HCT116 (cell line): ENCODE results near the gene ZBTB16. TPM values are rescaled to one million over a fixed set of nuclear protein-coding genes. Genes with fewer than 3 reads are reported as not detected.

Experiments used
- ATAC-seq: fragments of 200-7000 bp; cut with Tn5 transposase; 2 replicates; pipeline ENCODE4 v1.9.1; 2020; ENCODE audit warnings: mild to moderate bottlenecking, moderate library complexity
- BruUV-seq: library from RNA; stranded (reverse); fragments of 400-500 nt; replicated peaks from 2 replicates; lab custom pipeline; 2021; lab: Mats Ljungman, UMichigan
- CTCF ChIA-PET: fragments of 300-600 bp; sonication (Branson Sonifier 250); formaldehyde crosslinking; loops from one replicate; lab custom pipeline; 2021; ENCODE audit warnings: antibody characterized with exemption; lab: Charles Lee
- POLR2A ChIA-PET: fragments of 300-600, 350-600 bp; sonication (Branson Sonifier 250); formaldehyde crosslinking; loops from one replicate; lab custom pipeline; 2021; ENCODE audit warnings: antibody characterized with exemption; lab: Charles Lee
- RAD21 ChIA-PET, 2 experiments: fragments of 300-600 bp; sonication (Branson Sonifier 250); formaldehyde crosslinking; loops; one replicate each; lab custom pipeline; 2023; ENCODE audit warnings: low total read pairs in 2 of 2; ENCODE audit not compliant: uncharacterized antibody in 2 of 2, unreplicated experiment in 2 of 2, low non-redundant PET in 1 of 2; lab: Charles Lee
- DNase-seq: peaks from one replicate; pipeline ENCODE4 v3.0.0-alpha.2; 2010; ENCODE audit warnings: low read depth, low spot score
- H2AFZ ChIP-seq: fragments of 200-600 bp; shearing (Covaris generic), sonication (generic); 2 replicates; pipeline ENCODE4 v1.6.1; 2017; ENCODE audit warnings: low read depth, mixed run types, mixed read lengths, antibody characterized with exemption, low read length; ENCODE audit not compliant: poor library complexity, severe bottlenecking
- H3K27ac ChIP-seq: 2 replicates; pipeline ENCODE4 v1.5.1; 2012; ENCODE audit warnings: low read depth, low read length
- H3K27me3 ChIP-seq: fragments of 200-600 bp; sonication (generic); 2 replicates; pipeline ENCODE4 v1.6.1; 2016; ENCODE audit warnings: mixed run types, low read length, mixed read lengths; ENCODE audit not compliant: insufficient read depth
- H3K36me3 ChIP-seq, 2 experiments: fragments of 200-500 bp in 1 of 2; fragments of 200-600 bp in 1 of 2; sonication (Bioruptor generic) in 1 of 2; sonication (generic) in 1 of 2; 2 replicates each; pipeline versions ENCODE4 v1.5.1 to v1.6.1; 2014 to 2016; ENCODE audit warnings: low read length in 2 of 2, inconsistent platforms in 1 of 2, mixed read lengths in 1 of 2, mixed run types in 1 of 2; ENCODE audit not compliant: insufficient read depth in 2 of 2, control insufficient read depth in 1 of 2
- H3K4me1 ChIP-seq, 2 experiments: fragments of 200-600 bp in 1 of 2; sonication (generic) in 1 of 2; 2 replicates each; pipeline versions ENCODE4 v1.5.1 to v1.6.1; 2012 to 2017; ENCODE audit warnings: low read length in 2 of 2, inconsistent platforms in 1 of 2, mild to moderate bottlenecking in 1 of 2, mixed read lengths in 1 of 2, mixed run types in 1 of 2, moderate library complexity in 1 of 2; ENCODE audit not compliant: insufficient read depth in 2 of 2, control insufficient read depth in 1 of 2
- H3K4me2 ChIP-seq: fragments of 200-600 bp; sonication (generic); 2 replicates; pipeline ENCODE4 v1.6.1; 2017; ENCODE audit warnings: mixed run types, low read length, mixed read lengths
- H3K4me3 ChIP-seq, 2 experiments: fragments of 200-600 bp in 1 of 2; sonication (generic) in 1 of 2; replicated peaks in 1 of 2; 2 replicates each; pipeline ENCODE4 v1.5.1; 2011 to 2016; ENCODE audit warnings: low read length in 2 of 2, control low read depth in 1 of 2, low read depth in 1 of 2, mild to moderate bottlenecking in 1 of 2, mixed read lengths in 1 of 2, mixed run types in 1 of 2
- H3K79me2 ChIP-seq: fragments of 200-600 bp; sonication (generic); 2 replicates; pipeline ENCODE4 v1.6.1; 2017; ENCODE audit warnings: mild to moderate bottlenecking, mixed run types, low read length, moderate library complexity, mixed read lengths; ENCODE audit not compliant: insufficient read depth
- H3K9ac ChIP-seq: fragments of 200-600 bp; sonication (generic); 2 replicates; pipeline ENCODE4 v1.6.1; 2016; ENCODE audit warnings: low read length, mixed read lengths
- H3K9me2 ChIP-seq: fragments of 200-600 bp; sonication (generic), shearing (Covaris generic); 2 replicates; pipeline ENCODE4 v1.6.1; 2017; ENCODE audit warnings: mixed run types, mild to moderate bottlenecking, moderate library complexity; ENCODE audit not compliant: insufficient read depth
- H3K9me3 ChIP-seq, 2 experiments: fragments of 200-500 bp in 1 of 2; fragments of 200-600 bp in 1 of 2; sonication (Bioruptor generic) in 1 of 2; sonication (generic) in 1 of 2; 2 replicates each; pipeline ENCODE4 v1.6.1; 2014 to 2017; ENCODE audit warnings: low read length in 2 of 2, mixed read lengths in 2 of 2, inconsistent platforms in 1 of 2, low read depth in 1 of 2, mild to moderate bottlenecking in 1 of 2, mixed run types in 1 of 2, moderate library complexity in 1 of 2; ENCODE audit not compliant: control insufficient read depth in 1 of 2, insufficient read depth in 1 of 2
- H4K20me1 ChIP-seq: fragments of 200-600 bp; sonication (generic), shearing (Covaris generic); 2 replicates; pipeline ENCODE4 v1.6.1; 2017; ENCODE audit warnings: mixed run types, mild to moderate bottlenecking, moderate library complexity; ENCODE audit not compliant: insufficient read depth
- CBX3 ChIP-seq: IDR thresholded peaks from 2 replicates; pipeline ENCODE4 v1.6.1; 2012; ENCODE audit warnings: low read depth
- CEBPB ChIP-seq: IDR thresholded peaks from 2 replicates; pipeline ENCODE4 v1.6.1; 2012; ENCODE audit warnings: low read depth
- CTCF ChIP-seq, 3 experiments: fragments of 200-600 bp in 1 of 3; sonication (generic) in 1 of 3; IDR thresholded peaks in 2 of 3; conservative IDR thresholded peaks in 1 of 3; 2 replicates each; pipeline ENCODE4 v1.5.1; 2012 to 2017; ENCODE audit warnings: low read depth in 2 of 3, low read length in 2 of 3, antibody characterized with exemption in 1 of 3, borderline replicate concordance in 1 of 3, control low read depth in 1 of 3, mild to moderate bottlenecking in 1 of 3, mixed read lengths in 1 of 3, mixed run types in 1 of 3, moderate library complexity in 1 of 3; ENCODE audit not compliant: insufficient read depth in 1 of 3
- EGR1 ChIP-seq: IDR thresholded peaks from 2 replicates; pipeline ENCODE4 v1.6.1; 2012; ENCODE audit warnings: low read depth
- ELF1 ChIP-seq: IDR thresholded peaks from 2 replicates; pipeline ENCODE4 v1.6.1; 2012; ENCODE audit warnings: low read depth, borderline replicate concordance
- EZH2 ChIP-seq: fragments of 200-600 bp; sonication (generic); IDR thresholded peaks from 2 replicates; pipeline ENCODE4 v1.6.1; 2017; ENCODE audit warnings: antibody characterized with exemption, mixed run types
- EZH2phosphoT487 ChIP-seq: fragments of 200-600 bp; IDR thresholded peaks from 2 replicates; pipeline ENCODE4 v1.6.1; 2018; ENCODE audit warnings: antibody characterized with exemption, borderline replicate concordance
- FOSL1 ChIP-seq: IDR thresholded peaks from 2 replicates; pipeline ENCODE4 v1.6.1; 2012; ENCODE audit warnings: low read depth
- POLR2A ChIP-seq: IDR thresholded peaks from 2 replicates; pipeline ENCODE4 v1.7.0; 2011; ENCODE audit warnings: borderline replicate concordance; ENCODE audit not compliant: insufficient read depth, insufficient read length; ENCODE audit errors: extremely low read depth
- POLR2AphosphoS5 ChIP-seq: IDR thresholded peaks from 2 replicates; pipeline ENCODE4 v1.6.1; 2011; ENCODE audit warnings: mild to moderate bottlenecking, low read depth, low read length, moderate library complexity
- RAD21 ChIP-seq: IDR thresholded peaks from 2 replicates; pipeline ENCODE4 v1.6.1; 2012; ENCODE audit warnings: low read depth, mild to moderate bottlenecking
- REST ChIP-seq: IDR thresholded peaks from 2 replicates; pipeline ENCODE4 v1.6.1; 2012; ENCODE audit warnings: low read depth
- SIN3A ChIP-seq: IDR thresholded peaks from 2 replicates; pipeline ENCODE4 v1.6.1; 2012; ENCODE audit warnings: low read depth
- SP1 ChIP-seq: IDR thresholded peaks from 2 replicates; pipeline ENCODE4 v1.6.1; 2012; ENCODE audit warnings: low read depth
- TCF7L2 ChIP-seq: IDR thresholded peaks from 2 replicates; pipeline ENCODE4 v1.7.0; 2011; ENCODE audit warnings: borderline replicate concordance, inconsistent platforms; ENCODE audit not compliant: insufficient read depth, insufficient read length; ENCODE audit errors: extremely low read depth
- ZFX ChIP-seq: fragments of 450-650 bp; IDR thresholded peaks from 2 replicates; pipeline ENCODE4 v1.6.1; 2017
- ZNF274 ChIP-seq: fragments of 200-500 bp; sonication (Bioruptor generic); IDR thresholded peaks from 2 replicates; pipeline ENCODE4 v1.6.1; 2014; ENCODE audit warnings: mild to moderate bottlenecking, low read depth, low read length, inconsistent platforms
- intact Hi-C: fragments of 100-400 bp; cut with micrococcal nuclease; formaldehyde crosslinking; loops from 2 replicates; pipeline ENCODE4 v1.10.0; 2022
- total RNA-seq: library from RNA; stranded (reverse); gene quantifications from one replicate; pipeline ENCODE4 v1.2.1, GENCODE V29; 2021; ENCODE audit not compliant: unreplicated experiment
- TF ChIP-seq, protein P1 (sequence below): IDR thresholded peaks from 2 replicates; pipeline ENCODE4 v1.6.1; 2012
- TF ChIP-seq, protein P2 (sequence below): IDR thresholded peaks from 2 replicates; pipeline ENCODE4 v1.6.1; 2012
- TF ChIP-seq, protein P3 (sequence below): IDR thresholded peaks from 2 replicates; pipeline ENCODE4 v1.6.1; 2011; ENCODE audit warnings: mild to moderate bottlenecking, low read length, moderate library complexity; ENCODE audit not compliant: insufficient replicate concordance; ENCODE audit errors: extremely low read depth

ZBTB16 gene
- total RNA-seq, 1 experiment from 2014 or later, result 0.30 TPM

DNA sequence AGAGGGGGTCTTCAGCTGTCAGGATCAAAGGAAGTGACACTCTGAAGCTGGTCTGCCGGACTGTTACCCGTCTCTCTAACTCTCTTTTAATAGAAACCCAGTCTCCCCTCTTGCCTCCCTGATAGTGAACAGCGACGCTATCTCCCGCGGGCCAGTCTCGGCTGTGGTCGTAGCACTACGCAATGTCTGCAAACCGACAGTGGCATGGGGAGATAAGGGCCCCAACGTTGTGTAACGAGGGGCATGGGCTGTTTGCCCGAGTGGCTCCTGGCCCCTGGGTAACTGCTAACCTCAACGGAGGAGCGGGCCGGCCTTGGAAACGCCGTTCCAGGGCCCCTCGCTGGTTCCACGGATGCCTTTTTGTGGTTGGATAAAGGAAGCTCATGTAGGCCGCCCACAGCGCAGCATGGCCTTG, 23.3 kb downstream of the ZBTB16 start:
- no TSS peak for BruUV-seq
- no peak overlapping the region for H3K27ac ChIP-seq
- H3K4me1 ChIP-seq, result no peaks in the 10 kb centered on the region
- ChIA-PET RAD21 (no interaction called here), POLR2A (no interaction called here), CTCF (no interaction called here)
- no peaks in the 10 kb centered on the region for H3K79me2 ChIP-seq
- H3K9ac ChIP-seq, result no peak overlapping the region
- no peaks in the 10 kb centered on the region for H3K9me3 ChIP-seq
- no peaks in the 10 kb centered on the region for H3K36me3 ChIP-seq
- H3K4me3 ChIP-seq, result no peak overlapping the region
- TF ChIP-seq RAD21 (no peak), ELF1 (no peak), ZNF274 (no peak), REST (no peak), FOSL1 (no peak), EZH2phosphoT487 (no peak), TCF7L2 (no peak), CBX3 (no peak), EGR1 (no peak), CEBPB (no peak), SP1 (no peak), SIN3A (no peak), POLR2A (no peak), ZFX (no peak), POLR2AphosphoS5 (no peak), EZH2 (no peak), CTCF (IDR thresholded peaks at IDR 0.05 in 2 of 3, conservative IDR thresholded peaks at IDR 0.05 in 1 of 3; ENCODE audit: borderline replicate concordance in 1 of 3, insufficient read depth in 1 of 3, low read depth in 2 of 3, low read length in 2 of 3) (no peak)
- TF ChIP-seq, protein P1, sequence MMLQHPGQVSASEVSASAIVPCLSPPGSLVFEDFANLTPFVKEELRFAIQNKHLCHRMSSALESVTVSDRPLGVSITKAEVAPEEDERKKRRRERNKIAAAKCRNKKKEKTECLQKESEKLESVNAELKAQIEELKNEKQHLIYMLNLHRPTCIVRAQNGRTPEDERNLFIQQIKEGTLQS, result no peak
- TF ChIP-seq, protein P2, sequence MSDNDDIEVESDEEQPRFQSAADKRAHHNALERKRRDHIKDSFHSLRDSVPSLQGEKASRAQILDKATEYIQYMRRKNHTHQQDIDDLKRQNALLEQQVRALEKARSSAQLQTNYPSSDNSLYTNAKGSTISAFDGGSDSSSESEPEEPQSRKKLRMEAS, result no peak
- TF ChIP-seq, protein P3, sequence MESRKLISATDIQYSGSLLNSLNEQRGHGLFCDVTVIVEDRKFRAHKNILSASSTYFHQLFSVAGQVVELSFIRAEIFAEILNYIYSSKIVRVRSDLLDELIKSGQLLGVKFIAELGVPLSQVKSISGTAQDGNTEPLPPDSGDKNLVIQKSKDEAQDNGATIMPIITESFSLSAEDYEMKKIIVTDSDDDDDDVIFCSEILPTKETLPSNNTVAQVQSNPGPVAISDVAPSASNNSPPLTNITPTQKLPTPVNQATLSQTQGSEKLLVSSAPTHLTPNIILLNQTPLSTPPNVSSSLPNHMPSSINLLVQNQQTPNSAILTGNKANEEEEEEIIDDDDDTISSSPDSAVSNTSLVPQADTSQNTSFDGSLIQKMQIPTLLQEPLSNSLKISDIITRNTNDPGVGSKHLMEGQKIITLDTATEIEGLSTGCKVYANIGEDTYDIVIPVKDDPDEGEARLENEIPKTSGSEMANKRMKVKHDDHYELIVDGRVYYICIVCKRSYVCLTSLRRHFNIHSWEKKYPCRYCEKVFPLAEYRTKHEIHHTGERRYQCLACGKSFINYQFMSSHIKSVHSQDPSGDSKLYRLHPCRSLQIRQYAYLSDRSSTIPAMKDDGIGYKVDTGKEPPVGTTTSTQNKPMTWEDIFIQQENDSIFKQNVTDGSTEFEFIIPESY, result no peak
- intact Hi-C loops, result no loop called here
- no peaks in the 10 kb centered on the region for H4K20me1 ChIP-seq
- H3K4me2 ChIP-seq, result no peak overlapping the region
- ATAC-seq (no peak), DNase-seq (no peak)
- H3K9me2 ChIP-seq, result no peaks in the 10 kb centered on the region
- H2AFZ ChIP-seq, result no peak overlapping the region
- H3K27me3 ChIP-seq, result peaks cover 39% of the 10 kb centered on the region
